Measurements from ENCODE around the gene HHATL.

Gene HHATL

GRCh38 chr3:42711491-42712343 is 9.1 kb upstream of the HHATL start:
- Mint-ChIP-seq H3K27me3 (no peaks in the 10 kb centered on the region), H3K36me3 (no peaks in the 10 kb centered on the region), H3K4me3 (no peak overlapping the region), H3K27ac (no peak overlapping the region), H3K9me3 (ENCODE audit: low read depth) (no peaks in the 10 kb centered on the region), H3K4me1 (ENCODE audit: low read depth) (no peaks in the 10 kb centered on the region)

GRCh38 chr3:42710323-42711021 is 7.9 kb upstream of the HHATL start:
- Mint-ChIP-seq H3K36me3 (no peaks in the 10 kb centered on the region), H3K27me3 (no peaks in the 10 kb centered on the region), H3K27ac (no peak overlapping the region), H3K4me1 (ENCODE audit: low read depth) (no peaks in the 10 kb centered on the region), H3K4me3 (no peak overlapping the region), H3K9me3 (ENCODE audit: low read depth) (no peaks in the 10 kb centered on the region)

- Mint-ChIP-seq H3K27ac (no peak overlapping the region), H3K27me3 (no peaks in the 10 kb centered on the region), H3K4me3 (no peak overlapping the region), H3K4me1 (ENCODE audit: low read depth) (no peaks in the 10 kb centered on the region), H3K9me3 (ENCODE audit: low read depth) (no peaks in the 10 kb centered on the region), H3K36me3 (no peaks in the 10 kb centered on the region)
Observed at GRCh38 chr3:42709621-42710020, 7.0 kb upstream of the HHATL start.

- no peaks in the 10 kb centered on the region for H3K36me3 Mint-ChIP-seq
- no peak overlapping the region for H3K4me3 Mint-ChIP-seq
- no peaks in the 10 kb centered on the region for H3K4me1 Mint-ChIP-seq (ENCODE audit: low read depth)
- no peaks in the 10 kb centered on the region for H3K9me3 Mint-ChIP-seq (ENCODE audit: low read depth)
- H3K27ac Mint-ChIP-seq, result no peak overlapping the region
- no peaks in the 10 kb centered on the region for H3K27me3 Mint-ChIP-seq
Observed at GRCh38 chr3:42708611-42709151, 6.1 kb upstream of the HHATL start.

GRCh38 chr3:42707620-42708355 is 5.2 kb upstream of the HHATL start:
- no peaks in the 10 kb centered on the region for H3K9me3 Mint-ChIP-seq (ENCODE audit: low read depth)
- no peak overlapping the region for H3K27ac Mint-ChIP-seq
- no peaks in the 10 kb centered on the region for H3K27me3 Mint-ChIP-seq
- no peak overlapping the region for H3K4me3 Mint-ChIP-seq
- no peaks in the 10 kb centered on the region for H3K36me3 Mint-ChIP-seq
- H3K4me1 Mint-ChIP-seq (ENCODE audit: low read depth), result no peaks in the 10 kb centered on the region

- H3K27ac Mint-ChIP-seq, result no peak overlapping the region
- H3K4me3 Mint-ChIP-seq, result no peak overlapping the region
- no peaks in the 10 kb centered on the region for H3K4me1 Mint-ChIP-seq (ENCODE audit: low read depth)
- H3K27me3 Mint-ChIP-seq, result no peaks in the 10 kb centered on the region
- no peaks in the 10 kb centered on the region for H3K9me3 Mint-ChIP-seq (ENCODE audit: low read depth)
- no peaks in the 10 kb centered on the region for H3K36me3 Mint-ChIP-seq
Observed at GRCh38 chr3:42706721-42707619, 4.4 kb upstream of the HHATL start.

- H3K4me3 Mint-ChIP-seq, result no peak overlapping the region
- no peaks in the 10 kb centered on the region for H3K9me3 Mint-ChIP-seq (ENCODE audit: low read depth)
- H3K27ac Mint-ChIP-seq, result no peak overlapping the region
- H3K27me3 Mint-ChIP-seq, result no peaks in the 10 kb centered on the region
- no peaks in the 10 kb centered on the region for H3K4me1 Mint-ChIP-seq (ENCODE audit: low read depth)
- H3K36me3 Mint-ChIP-seq, result no peaks in the 10 kb centered on the region
Observed at GRCh38 chr3:42705962-42706585, 3.5 kb upstream of the HHATL start.

GRCh38 chr3:42705058-42705767 is 2.6 kb upstream of the HHATL start:
- H3K4me1 Mint-ChIP-seq (ENCODE audit: low read depth), result no peaks in the 10 kb centered on the region
- H3K36me3 Mint-ChIP-seq, result no peaks in the 10 kb centered on the region
- no peaks in the 10 kb centered on the region for H3K27me3 Mint-ChIP-seq
- H3K27ac Mint-ChIP-seq, result no peak overlapping the region
- H3K9me3 Mint-ChIP-seq (ENCODE audit: low read depth), result no peaks in the 10 kb centered on the region
- H3K4me3 Mint-ChIP-seq, result no peak overlapping the region

GRCh38 chr3:42704136-42704841 is 1.7 kb upstream of the HHATL start:
- Mint-ChIP-seq H3K4me3 (no peak overlapping the region), H3K27me3 (no peaks in the 10 kb centered on the region), H3K4me1 (ENCODE audit: low read depth) (no peaks in the 10 kb centered on the region), H3K27ac (no peak overlapping the region), H3K36me3 (no peaks in the 10 kb centered on the region), H3K9me3 (ENCODE audit: low read depth) (no peaks in the 10 kb centered on the region)

- Mint-ChIP-seq H3K36me3 (no peaks in the 10 kb centered on the region), H3K27me3 (no peaks in the 10 kb centered on the region), H3K27ac (peak overlapping the region; percentile 42), H3K9me3 (ENCODE audit: low read depth) (no peaks in the 10 kb centered on the region), H3K4me1 (ENCODE audit: low read depth) (peaks cover 3% of the 10 kb centered on the region), H3K4me3 (no peak overlapping the region)
Observed at GRCh38 chr3:42703695-42704025, 1.1 kb upstream of the HHATL start.

- H3K36me3 Mint-ChIP-seq, result no peaks in the 10 kb centered on the region
- peaks cover 4% of the 10 kb centered on the region for H3K4me1 Mint-ChIP-seq (ENCODE audit: low read depth)
- H3K9me3 Mint-ChIP-seq (ENCODE audit: low read depth), result no peaks in the 10 kb centered on the region
- no peaks in the 10 kb centered on the region for H3K27me3 Mint-ChIP-seq
- peak overlapping the region; percentile 42 for H3K27ac Mint-ChIP-seq
- H3K4me3 Mint-ChIP-seq, result no peak overlapping the region
Observed at GRCh38 chr3:42702982-42703694, 540 bp upstream of the HHATL start.

GRCh38 chr3:42701371-42702065 is 1.1 kb downstream of the HHATL start:
- H3K27ac Mint-ChIP-seq, result no peak overlapping the region
- peaks cover 4% of the 10 kb centered on the region for H3K4me1 Mint-ChIP-seq (ENCODE audit: low read depth)
- no peaks in the 10 kb centered on the region for H3K9me3 Mint-ChIP-seq (ENCODE audit: low read depth)
- no peak overlapping the region for H3K4me3 Mint-ChIP-seq
- no peaks in the 10 kb centered on the region for H3K27me3 Mint-ChIP-seq
- no peaks in the 10 kb centered on the region for H3K36me3 Mint-ChIP-seq
